D721Med (cell line): ENCODE measurements around the gene LETM1.

Experiments
- DNase-seq: peaks from one replicate; pipeline ENCODE4 v3.0.0; 2011; ENCODE audit warnings: low spot score; ENCODE audit not compliant: insufficient read length
- FAIRE-seq: peaks from 2 replicates; lab custom pipeline; 2011; peaks lifted over from hg19 to GRCh38; lab: Jason Lieb, UNC
- CTCF ChIP-seq: IDR thresholded peaks from 2 replicates; pipeline ENCODE4 v1.5.1; 2012; ENCODE audit warnings: mild to moderate bottlenecking, control low read depth; ENCODE audit not compliant: insufficient read depth; ENCODE audit errors: missing control alignments

The LETM1 gene

DNA sequence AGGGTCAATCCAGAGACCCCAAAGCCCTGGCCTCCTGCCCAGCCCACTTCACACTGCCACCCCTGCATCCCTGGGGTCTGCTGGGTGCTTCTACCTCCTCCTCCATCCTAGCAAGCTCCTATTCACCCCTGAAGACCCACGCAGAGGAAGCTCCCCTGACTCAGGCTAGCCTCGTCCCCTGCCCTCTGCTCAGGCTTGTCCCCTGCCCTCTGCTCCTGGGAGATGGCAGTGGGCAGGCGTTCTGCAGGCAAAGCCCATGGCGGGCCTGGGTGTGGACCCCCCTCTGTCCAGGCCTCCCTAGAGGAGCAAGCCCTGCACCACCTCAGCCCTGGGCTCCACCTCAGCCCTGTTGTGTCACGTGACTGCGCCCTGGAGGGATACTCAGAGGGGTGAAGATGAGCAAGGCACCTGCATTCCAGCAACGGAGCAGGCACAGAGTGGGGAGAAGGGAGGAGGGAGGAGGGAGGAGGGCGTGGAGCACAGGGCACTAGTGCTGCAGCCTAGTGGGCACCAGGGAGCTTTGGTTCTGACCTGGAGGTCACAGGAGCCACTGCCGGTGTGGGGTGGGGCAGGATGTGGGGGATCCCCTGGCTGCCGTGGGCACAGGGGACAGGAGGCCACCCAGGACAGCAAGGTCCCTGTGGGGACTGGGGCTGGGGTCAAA is 90.4 kb downstream of the LETM1 start:
- FAIRE-seq, result no peak
- no peak for DNase-seq
- no peak for TF ChIP-seq CTCF

DNA sequence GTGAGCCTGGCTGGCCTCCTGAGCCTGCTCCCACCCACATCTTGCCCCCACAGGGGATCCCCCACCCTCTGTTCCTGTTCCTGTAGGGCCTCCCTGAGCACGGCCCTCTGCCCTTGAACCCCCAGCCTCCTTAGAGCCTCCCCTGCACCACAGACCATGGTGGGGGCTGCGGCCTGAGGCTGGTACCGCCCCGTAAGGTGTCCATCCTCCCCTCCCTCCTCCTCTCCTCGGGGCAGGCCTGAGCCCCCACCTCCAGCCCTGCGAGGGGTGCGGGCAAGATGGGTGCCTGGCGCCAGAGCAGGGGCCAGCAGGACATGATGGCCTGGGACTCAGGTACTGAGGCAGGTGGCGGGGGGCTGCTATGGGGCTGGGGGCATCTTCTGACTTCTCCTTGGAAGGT is 91.3 kb downstream of the LETM1 start:
- DNase-seq (no peak), FAIRE-seq (no peak)
- no peak for TF ChIP-seq CTCF

DNA sequence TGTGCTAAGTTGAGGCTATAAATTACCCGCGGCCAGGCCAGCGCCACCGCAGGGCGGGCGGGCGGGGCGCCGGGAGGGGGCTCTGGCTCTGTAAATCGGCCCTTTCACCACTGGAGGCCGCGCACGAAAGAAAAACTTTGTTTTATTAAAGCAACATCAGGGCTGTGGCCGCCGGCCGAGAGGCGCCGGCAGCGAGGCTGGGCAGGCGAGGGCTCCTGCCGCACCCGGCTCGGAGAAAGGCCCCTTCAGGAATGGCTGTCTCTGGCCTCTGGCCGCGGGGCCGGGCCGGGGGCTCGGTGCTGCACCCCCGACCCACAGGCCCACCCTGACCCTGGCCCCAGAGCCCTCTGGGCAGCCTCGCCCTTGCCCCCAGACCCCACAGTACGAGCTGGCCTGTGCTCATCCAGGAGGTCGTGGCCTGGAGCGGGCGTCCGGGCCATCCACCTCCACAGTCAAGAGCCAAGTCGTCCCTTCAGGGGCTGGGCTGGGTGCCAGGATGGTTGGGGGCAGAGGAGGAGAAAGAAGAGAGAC is 92.3 kb downstream of the LETM1 start:
- no peak for DNase-seq
- TF ChIP-seq CTCF, result no peak
- no peak for FAIRE-seq

GRCh38 chr4:1763070-1763549 is 92.8 kb downstream of the LETM1 start:
- FAIRE-seq (no peak), DNase-seq (no peak)
- TF ChIP-seq CTCF, result no peak

DNA sequence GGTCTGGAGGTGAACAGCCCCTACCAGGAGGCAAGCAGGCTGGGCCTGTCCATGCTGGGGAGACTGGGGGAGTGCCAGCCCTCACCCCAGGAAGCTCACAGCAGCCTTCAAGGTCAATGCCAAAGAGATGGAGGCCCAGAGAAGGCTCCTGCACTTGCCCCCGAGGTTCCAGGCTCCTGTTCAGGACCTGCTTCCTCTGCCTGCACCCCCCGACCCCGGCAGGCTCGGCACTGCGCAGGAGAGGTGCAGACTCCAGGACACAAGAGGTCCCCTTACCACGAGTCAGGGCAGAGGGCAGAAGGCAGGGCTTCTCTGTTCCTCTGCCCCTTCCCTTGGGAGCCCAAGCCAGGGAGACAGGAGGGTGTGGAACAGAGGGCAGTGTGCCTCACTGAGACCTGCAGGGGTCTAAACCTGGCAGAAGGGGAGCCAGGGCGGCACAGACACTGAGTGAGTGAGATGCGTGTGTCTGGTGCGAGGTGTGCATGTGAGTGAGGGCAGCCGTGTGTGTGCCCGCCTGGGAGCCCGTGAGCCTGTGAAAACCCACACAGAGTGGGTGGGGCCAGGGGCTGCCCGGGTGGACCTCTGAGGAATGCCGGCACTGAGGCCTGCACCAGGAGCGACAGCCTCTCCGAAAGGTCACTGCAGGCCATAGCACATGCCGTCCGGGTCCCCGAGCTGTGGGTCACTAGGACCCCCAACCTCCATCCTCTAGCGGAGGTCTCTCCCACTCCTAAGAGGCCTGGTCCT is 93.5 kb downstream of the LETM1 start:
- DNase-seq (no peak), FAIRE-seq (no peak)
- TF ChIP-seq CTCF, result no peak
